Tongue (tissue), 2 donors: Measurements from ENCODE around the gene GALNT14. TPM values are rescaled to one million over a fixed set of nuclear protein-coding genes. Genes with fewer than 3 reads are reported as not detected.

Experiments
- DNase-seq: peaks from one replicate; pipeline ENCODE4 v3.0.0-alpha.2; 2015
- total RNA-seq: library from RNA; depleted of rRNA; stranded (reverse); fragments of >200 nt; gene quantifications from one replicate; pipeline ENCODE4 v1.2.3, GENCODE V29; 2014

The GALNT14 gene
- total RNA-seq, 1 donor from 2014 or later: 5.6 TPM

DNA sequence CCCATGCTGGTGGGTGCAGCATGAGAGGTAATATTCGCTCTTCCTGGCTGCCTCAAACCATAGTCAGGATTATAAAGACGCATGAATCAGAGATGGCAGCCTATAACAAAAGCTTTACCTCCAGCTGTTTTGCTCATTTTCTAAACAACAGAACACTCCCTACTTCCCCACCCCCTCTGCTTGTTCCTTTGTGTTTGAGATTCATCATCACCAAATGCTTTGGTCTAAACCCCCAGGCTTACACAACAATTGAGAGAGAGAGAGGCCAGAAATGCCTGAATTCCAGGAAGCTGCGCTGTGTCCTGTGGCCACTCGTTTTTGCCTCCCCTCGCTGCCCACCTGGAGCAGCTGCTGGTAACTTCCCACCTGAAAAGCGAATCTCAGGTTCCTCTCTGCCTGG, 252.2 kb downstream of the GALNT14 start:
- no peak for DNase-seq

DNA sequence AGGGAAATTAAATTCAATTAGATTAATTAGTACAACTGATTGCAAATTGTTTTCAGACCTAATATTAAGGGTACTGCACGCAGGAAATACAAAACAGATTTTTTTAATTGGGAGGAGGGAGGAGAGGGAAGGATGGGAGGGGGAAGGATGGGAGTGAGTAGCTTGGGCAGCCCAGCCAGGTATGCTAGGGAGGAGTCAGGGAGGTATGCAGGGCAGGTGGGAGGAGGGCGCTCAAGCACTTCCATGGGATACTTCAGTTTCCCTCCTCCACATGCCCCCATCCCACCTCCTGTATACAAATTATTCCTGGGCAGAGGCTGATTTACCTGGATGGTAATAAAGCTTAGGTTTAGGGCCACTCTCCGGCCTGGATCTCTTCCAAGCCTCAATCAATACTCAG, 254.4 kb downstream of the GALNT14 start:
- DNase-seq: no peak

DNA sequence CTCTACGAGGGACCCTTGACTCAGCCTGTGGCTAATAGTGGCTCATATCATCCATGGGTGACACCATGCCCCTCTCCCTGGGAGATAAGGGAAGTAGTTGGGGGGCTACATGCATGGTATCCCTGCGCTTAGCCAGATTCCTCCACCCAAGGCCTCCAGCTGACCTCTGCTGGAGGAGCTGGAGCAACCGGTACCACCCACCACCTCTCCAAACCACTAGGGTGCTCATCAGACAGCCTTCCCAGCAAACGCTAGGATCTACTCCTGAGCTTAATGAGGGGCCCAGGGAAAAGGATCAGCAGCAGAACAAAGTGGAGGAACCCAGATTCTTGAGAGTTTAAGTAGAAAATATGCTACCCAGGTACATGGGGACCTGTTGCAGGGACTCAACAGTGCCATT, 255.1 kb downstream of the GALNT14 start:
- no peak for DNase-seq

DNA sequence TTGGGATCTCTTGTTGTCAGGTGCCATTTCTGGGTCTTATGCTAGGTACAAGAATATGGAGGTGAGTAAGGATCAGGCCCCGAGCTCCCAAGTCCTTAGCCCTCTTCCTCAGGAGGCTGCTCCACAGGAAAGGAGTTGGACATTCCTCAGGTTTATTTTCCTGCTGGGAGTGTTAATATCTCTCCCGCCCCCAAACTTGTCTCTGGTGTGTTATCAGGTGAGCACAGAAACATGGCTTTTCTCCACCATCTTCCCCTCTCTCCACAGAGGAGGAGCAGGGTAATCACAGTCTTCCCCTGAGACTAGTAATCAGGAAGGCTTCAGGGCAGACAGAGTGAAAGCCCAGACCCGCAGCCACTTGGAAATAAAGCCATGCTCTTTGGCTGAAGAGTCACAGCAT, 257.7 kb downstream of the GALNT14 start:
- DNase-seq: no peak

DNA sequence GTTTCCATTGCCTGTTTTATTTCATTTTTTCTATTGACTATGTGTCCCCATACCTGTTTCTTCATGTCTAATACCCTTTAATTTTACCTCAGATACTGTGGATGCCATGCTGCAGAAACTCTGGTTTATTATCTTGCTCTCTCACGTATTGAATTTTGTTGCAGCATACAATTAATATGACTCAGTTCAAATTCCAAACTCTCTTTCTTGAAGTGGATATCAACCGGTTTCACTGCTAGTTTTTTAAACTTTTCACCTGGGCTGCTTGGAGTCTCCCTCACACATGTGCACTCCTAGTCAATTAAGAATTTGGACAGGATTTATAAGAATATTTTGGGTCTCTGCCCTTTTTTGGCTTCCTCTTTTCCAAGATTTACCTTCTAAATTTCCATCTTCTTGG, 260.4 kb downstream of the GALNT14 start:
- DNase-seq: peak; percentile 8

DNA sequence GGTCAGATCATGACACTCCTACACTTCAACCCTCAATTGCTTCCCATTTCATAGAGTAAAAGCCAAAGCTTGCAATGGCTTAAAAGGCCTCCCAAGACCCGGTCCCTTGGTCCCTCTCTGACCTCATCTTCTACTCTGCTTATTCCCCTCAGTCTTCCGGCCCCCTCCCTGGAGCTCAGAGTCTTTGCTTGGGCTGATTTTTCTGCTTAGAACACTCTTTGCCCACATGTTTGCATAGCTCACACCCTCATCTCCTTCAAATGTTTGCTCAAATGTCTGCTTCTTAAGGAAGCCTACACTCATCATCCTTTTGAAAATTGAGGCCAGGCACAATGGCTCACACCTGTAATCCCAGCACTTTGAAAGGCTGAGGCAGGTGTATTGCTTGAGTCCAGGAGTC, 265.4 kb downstream of the GALNT14 start:
- no peak for DNase-seq

DNA sequence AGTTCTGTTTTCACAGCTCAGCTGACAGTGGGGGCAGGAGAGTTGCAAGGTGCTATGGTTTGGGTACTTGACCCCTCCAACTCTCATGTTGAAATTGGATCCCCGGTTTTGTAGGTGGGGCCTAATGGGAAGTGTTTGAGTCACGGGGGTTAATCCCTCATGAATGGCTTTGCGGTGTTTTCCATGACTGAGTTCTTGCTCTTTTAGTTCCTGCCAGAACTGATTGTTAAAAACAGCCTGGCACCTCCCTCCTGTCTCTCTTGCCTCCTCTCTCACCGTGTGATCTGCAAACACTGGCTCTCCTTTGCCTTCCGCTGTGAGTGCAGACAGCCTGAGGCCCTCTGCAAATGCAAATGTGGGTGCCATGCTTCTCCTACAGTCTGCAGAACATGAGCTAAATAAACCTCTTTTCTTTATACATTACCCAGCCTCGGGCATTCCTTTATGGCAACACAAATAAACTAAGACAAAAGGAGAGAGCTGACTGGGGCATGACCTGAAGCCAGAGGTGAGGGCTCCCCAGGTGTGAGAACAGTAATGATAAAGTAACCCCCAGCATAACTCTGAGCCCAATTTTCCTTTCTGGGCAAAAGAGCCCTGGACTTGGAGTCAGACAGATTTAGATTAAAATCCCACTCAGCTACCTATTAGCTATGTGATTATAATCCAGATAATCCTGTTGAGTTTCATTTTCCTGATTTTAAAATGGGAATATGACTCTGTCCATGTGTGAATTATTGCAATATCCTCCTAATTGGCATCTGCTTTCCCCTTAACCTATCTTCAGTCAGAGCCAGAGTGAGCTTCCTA, 266.1 kb downstream of the GALNT14 start:
- DNase-seq: peak; percentile 5

DNA sequence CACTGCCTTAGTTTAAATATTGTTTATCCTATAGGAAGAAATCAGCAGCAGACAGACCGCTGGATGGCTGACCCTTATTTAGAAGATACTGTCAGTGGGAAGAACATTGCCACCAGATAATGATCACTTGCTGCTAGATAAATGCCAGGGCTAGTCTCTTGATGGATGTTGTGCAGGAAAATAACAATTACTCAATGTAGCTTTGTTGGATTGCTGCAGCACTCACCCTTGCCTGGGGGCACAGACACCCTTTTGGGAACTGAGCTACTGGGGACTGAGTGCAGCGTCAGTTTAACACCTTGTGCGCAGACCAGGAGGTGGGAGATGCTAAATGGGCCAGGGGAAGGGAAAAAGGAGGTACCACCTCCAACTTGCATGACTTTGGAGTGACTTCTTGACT, 266.8 kb downstream of the GALNT14 start:
- DNase-seq: no peak

DNA sequence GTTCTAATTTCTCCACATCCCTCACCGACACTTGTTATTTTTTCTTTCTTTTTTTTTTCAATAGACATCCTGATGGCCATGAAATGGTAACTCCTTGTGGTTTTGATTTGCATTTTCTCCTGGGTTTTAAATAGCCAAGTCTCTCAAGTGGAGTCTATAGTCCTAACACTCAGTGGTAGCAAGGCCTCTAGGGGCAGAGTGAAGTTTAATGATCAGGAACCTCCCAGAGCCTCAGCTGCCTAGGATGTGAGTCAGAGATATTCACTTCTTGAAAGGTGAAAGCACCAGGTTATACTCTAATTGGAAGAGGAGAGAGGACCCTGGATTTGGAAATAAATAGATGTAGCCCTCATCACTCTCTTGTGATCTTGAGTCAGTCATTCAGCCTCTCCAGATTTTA, 268.3 kb downstream of the GALNT14 start:
- no peak for DNase-seq

DNA sequence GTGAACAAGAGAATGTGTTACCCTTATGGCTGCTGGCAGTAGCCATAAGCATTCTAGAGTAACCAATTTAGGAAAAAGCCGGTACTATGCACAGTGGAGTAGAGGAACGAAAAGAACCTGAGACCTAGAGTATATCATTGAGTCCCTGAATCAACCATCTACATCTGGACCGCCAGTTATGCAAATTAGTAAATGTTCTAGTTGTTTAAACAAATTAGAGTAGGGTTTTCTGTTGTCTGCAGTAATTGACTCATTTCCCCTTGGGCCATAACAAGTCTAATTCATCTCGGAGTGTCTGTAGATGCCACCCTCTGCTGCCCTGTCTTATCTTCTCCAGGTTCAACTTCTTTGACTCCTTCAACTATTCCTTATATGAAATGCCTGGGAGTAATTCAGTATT, 270.9 kb downstream of the GALNT14 start:
- DNase-seq: no peak

DNA sequence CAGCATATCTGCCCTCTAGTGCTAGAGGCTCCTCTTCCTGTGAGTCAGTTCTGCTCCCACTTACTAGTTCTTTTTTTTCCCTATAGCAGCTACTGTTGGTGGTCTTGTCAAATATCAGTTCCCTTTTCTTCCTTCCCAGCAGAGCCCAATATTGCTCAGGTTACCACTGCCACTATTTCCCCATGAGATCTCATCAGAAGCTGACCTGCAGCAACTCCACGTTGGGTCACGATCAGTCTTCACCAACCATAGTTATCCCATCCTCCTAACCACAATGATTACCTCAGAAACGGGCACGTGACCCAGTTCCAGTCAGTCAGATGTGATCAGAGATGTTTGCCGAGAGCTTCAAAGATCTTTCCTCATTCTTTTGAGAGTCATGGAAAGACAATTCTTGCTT, 271.3 kb downstream of the GALNT14 start:
- DNase-seq: no peak

DNA sequence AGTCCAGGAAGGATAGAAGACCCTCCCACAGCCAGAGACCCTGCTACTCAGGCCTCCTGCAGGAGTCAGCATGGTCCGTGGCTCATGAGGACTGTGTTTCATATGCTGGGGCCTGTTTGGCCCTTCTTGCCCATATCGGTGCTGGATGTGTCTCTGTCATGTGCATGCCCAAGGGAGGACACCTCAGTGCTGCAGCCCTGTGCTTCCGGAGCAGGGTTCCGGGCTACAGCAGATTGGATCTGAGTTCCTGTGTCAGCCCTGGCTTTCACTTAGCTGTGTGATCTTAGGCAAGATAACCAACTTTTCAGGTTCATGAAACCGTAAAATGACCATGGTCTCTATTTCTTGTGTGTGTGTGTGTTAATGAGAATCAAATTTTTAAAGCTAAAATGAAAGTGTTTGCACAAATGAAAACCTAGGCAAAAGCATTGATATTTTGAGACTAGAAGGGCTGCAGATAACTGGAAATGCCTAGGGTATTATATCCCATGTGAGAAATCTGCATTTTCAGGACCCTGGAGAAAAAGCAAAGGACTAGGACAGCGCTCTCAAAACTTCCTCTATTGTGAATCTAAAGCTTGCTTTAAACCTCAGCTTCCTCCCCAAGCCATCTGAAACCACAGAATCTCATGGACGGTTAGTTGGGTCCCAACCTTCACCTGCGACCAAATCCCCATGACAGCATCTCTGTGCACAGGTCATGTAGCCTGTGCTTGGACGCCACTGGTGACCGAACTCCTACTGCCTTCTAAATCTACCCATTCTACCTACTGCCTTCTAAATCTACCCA, 272.2 kb downstream of the GALNT14 start:
- no peak for DNase-seq

DNA sequence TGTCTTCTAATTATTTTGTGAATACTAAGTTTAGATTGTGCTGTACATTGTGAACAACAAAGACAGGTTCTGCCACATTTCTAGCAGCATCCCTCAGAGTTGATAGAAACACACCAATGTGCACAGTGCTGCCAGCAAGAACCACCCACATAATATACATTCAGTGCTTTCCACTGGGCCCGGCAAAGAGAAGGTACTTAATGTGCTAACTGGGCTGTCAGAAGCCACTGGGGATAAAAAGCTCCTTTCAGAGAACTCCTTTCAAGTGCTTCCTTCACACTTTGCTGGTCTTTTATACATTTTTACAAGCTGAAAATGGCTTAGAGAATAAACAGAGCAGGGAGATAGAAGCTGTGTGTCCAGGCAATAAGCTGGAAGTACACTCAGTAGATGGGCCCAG, 273.0 kb downstream of the GALNT14 start:
- DNase-seq: no peak

DNA sequence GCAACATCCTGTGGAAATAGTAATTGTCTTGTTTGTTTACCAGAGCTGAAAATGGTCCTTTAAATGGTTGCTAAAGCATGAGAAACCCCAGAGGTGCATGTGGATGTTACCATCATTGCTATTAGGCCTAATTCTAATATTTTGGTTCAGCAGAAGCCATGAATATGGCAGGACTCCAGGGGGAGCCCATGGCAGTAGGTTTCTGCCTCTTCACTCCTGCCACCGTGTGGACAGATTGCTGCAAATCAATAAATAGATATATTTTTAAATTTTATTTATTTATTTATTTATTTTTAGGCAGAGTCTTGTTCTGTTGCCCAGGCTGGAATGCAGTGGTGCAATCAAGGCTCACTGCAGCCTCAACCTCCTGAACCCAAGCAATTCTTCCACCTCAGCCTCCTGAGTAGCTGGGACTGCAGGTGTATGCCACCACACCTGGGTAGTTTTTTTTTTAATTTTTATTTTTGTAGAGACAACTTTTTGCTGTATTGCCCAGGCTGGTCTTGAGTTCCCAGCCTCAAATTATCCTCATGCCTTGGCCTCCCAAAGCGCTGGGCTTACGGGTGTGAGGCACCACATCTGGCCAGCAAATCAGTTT, 276.1 kb downstream of the GALNT14 start:
- DNase-seq: peak; percentile 79

DNA sequence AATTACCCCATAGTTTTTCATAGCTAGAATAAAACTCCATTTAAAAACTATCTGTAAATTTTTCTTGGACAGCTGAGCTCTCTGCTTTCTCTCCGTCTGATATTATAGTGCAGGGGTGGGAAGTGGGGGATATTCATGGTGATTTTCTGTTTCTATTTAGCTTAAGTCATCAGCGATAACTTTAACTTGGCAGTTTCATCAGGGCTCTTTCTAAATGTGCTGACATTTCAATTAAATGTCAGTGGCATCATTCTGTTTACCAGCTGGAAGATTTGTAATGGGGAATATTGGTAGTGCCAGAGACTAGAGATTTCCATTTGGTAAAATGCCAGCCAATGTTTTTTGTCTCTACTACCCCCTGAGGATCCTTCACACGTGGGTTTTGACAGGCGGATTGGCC, 277.5 kb downstream of the GALNT14 start:
- DNase-seq: no peak

Other genes with a start within 250 kb of the GALNT14 start
- gene CAPN14, start 79.1 kb upstream of the GALNT14 start, total RNA-seq: 20.5 TPM
- gene EHD3, start 95.7 kb upstream of the GALNT14 start, total RNA-seq: 11.4 TPM